HG03066 (cell line): ENCODE results near the gene MALAT1.
"Not testable (repeated sequence)": the region's sequence is repeated elsewhere in the genome, so short reads cannot be mapped to it uniquely, and the experiment has no call there.

Experiments
- ATAC-seq: cut with Tn5 transposase; IDR thresholded peaks from one replicate; pipeline ENCODE4 v1.9.1; 2021; ENCODE audit warnings: low read depth; ENCODE audit not compliant: unreplicated experiment

Gene MALAT1

DNA sequence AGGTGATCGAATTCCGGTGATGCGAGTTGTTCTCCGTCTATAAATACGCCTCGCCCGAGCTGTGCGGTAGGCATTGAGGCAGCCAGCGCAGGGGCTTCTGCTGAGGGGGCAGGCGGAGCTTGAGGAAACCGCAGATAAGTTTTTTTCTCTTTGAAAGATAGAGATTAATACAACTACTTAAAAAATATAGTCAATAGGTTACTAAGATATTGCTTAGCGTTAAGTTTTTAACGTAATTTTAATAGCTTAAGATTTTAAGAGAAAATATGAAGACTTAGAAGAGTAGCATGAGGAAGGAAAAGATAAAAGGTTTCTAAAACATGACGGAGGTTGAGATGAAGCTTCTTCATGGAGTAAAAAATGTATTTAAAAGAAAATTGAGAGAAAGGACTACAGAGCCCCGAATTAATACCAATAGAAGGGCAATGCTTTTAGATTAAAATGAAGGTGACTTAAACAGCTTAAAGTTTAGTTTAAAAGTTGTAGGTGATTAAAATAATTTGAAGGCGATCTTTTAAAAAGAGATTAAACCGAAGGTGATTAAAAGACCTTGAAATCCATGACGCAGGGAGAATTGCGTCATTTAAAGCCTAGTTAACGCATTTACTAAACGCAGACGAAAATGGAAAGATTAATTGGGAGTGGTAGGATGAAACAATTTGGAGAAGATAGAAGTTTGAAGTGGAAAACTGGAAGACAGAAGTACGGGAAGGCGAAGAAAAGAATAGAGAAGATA, at the start of gene MALAT1:
Gene MALAT1, plus strand, starts transcription at position 69 of the 736 bp plus-strand sequence.
- no peak for ATAC-seq

- ATAC-seq, result not testable (repeated sequence)
These were observed 47.5 kb upstream of the MALAT1 start for GRCh38 chr11:65451301-65451700.

- ATAC-seq, result not testable (repeated sequence)
These were observed 46.6 kb upstream of the MALAT1 start for GRCh38 chr11:65452259-65452658.

GRCh38 chr11:65452806-65453490, 45.9 kb upstream of the MALAT1 start:
- no peak for ATAC-seq

GRCh38 chr11:65454311-65454695, 44.5 kb upstream of the MALAT1 start:
- ATAC-seq, result no peak

DNA sequence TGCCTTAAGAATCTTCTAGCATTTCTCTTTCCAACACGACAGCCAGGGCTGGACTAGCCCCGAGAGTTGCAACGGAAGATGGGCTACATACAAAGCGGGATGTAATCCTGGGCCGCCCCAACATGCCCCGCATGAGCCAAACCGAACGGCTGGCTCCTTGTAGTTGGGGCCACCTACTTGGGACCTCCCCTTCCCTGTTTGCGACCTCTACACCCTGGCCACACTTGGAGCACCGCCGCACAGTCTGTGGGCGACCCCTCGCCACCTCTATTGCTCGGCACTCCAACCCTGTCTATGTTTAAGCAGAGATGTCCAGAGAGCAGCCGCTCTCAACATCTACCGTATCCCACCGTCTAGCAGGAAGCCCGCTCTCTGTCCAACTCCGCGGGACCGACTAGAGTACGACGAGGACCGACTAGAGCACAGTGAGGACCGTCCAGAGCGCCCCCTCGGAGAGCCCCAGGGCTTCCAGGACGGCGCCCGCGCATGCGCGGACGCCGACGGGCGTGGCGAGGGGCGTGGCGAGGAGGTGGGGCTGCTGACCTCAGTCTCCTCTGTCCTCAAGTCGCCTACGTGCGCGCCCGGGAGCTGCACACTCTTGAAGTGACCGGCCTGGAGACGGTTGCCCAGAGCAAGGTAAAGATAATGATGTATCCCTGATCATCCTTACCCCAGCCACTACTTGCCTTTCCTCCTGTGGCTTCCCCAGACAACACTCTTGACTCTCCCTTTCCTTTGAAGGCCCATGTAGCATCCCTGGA, 44.0 kb upstream of the MALAT1 start:
- peak; percentile 69 for ATAC-seq

- ATAC-seq, result no peak
These were observed 42.4 kb upstream of the MALAT1 start for GRCh38 chr11:65456418-65456817.

GRCh38 chr11:65459552-65459951, 39.3 kb upstream of the MALAT1 start:
- ATAC-seq, result no peak

DNA sequence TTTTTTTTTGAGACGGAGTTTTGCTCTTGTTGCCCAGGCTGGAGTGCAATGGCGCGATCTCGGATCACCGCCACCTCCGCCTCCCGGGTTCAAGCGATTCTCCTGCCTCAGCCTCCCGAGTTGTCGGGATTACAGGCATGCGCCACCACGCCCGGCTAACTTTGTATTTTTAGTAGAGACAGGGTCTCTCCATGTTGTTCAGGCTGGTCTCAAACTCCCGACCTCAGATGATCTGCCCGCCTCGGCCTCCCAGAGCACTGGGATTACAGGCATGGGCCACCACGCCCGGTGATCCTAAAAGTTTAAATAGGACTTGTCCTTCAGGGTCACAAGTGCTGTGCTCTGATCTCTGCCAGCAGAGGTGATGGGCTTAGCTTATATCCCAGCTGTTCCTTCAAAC, 33.4 kb upstream of the MALAT1 start:
- not testable (repeated sequence) for ATAC-seq

DNA sequence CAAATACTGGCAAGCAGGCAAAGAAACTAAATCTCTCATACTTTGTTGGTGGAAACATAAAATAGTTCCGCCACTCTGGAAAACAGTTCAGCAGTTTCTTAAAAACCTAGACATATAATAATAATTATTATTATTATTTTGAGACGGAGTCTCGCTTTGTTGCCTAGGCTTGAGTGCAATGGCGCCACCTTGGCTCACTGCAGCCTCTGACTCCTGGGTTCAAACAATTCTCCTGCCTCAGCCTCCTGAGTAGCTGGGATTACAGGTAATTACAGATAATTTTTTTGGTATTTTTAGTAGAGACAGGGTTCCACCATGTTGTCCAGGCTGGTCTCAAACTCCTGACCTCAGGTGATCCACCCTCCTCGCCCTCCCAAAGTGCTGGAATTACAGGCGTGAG, 31.5 kb upstream of the MALAT1 start:
- not testable (repeated sequence) for ATAC-seq

DNA sequence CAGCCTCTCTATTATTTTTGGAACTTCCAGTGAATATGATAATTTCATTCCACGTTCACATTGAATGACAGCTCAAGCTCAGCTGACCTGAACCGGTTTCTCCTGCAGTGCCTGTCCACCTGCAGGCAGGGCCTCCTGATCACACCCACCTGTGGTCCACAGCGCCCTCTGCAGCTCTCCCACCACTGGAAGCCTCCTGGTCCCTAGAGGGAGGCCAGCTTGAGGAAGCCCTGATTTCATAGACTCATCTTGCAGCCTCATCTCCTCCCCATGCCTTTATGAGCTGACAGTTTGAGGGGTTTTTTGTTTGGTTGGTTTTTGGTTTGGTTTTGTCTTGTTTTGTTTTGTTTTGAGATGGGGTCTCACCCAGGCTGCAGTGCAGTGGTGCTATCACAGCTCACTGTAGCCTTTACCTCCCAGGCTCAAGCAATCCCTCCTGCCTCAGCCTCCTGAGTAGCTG, 29.9 kb upstream of the MALAT1 start:
- ATAC-seq, result no peak

DNA sequence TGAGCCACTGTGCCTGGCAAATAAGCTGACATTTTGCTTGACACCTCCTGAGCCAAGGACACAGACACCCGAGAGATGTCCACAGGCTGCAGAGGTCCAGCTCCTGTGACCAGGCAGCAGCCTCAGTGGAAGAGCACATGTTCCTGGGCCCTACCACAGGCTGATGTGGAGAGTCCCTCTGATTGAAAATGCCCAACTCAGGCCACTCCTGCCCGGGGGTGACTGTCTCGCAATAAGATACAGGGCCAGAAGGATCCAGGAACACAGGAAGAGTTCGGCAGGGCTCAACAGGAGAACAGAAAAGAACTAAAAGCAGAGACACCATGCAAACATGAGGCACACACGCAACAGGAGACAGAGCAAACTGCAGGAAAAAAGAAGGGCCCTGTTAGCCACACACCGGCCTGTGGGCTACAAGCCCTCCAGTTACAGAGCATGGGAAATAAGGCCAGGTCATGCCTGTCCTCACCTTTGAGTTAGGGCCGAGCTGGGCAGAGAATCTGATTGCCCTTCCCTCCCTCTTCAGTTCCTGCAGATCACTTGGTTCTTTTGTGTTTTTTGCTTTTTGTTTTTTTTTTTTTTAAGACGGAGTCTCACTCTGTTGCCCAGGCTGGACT, 28.3 kb upstream of the MALAT1 start:
- ATAC-seq, result no peak

GRCh38 chr11:65471447-65471891, 27.4 kb upstream of the MALAT1 start:
- ATAC-seq, result no peak

DNA sequence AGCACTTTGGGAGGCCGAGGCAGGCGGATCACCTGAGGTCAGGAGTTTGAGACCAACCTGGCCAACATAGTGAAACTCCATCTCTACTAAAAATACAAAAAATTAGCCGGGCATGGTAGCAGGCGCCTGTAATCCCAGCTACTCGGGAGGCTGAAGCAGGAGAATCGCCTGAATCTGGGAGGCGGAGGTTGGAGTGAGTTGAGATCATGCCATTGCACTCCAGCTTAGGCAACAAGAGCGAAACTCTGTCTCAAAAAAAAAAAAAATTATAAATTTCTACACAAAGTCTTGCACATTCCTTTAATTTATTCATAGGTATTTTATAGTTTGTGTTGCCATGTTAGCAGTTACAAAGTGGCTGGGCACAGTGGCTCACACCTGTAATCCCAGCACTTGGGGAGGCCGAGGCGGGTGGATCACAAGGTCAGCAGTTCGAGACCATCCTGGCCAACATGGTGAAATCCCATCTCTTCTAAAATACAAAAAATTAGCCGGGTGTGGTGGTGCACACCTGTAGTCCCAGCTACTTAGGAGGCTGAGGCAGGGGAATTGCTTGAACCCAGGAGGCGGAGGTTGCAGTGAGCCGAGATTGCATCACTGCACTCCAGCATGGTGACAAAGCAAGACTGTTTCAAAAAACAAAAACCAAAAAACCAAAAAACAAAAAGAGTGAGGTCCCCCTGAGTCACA, 26.1 kb upstream of the MALAT1 start:
- not testable (repeated sequence) for ATAC-seq

DNA sequence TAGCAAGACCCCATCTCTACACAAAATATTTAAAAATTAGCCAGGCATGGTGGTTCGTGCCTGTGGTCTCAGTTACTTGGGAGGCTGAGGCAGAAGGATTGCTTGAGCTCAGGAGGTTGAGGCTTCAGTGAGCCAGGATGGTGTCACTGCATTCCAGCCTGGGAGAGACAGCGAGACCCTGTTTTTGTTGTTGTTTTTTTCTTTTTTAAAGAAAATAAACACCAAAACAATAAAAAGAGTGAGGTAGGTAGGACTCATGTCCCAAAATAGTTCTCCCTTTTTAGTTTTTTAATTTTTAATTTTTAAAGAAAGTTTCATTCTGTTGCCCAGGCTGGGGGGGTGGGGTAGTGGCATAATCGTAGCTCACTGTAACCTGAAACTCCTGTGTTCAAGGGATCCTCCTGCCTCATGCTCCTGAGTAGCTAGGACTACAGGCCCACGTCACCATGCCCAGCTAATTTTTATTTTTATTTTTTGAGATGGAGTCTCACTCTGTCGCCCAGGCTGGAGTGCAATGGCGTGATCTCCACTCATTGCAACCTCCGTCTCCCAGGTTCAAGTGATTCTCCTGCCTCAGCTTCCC, 25.5 kb upstream of the MALAT1 start:
- ATAC-seq, result no peak

- no peak for ATAC-seq
These were observed 24.0 kb upstream of the MALAT1 start for GRCh38 chr11:65474864-65475263.

DNA sequence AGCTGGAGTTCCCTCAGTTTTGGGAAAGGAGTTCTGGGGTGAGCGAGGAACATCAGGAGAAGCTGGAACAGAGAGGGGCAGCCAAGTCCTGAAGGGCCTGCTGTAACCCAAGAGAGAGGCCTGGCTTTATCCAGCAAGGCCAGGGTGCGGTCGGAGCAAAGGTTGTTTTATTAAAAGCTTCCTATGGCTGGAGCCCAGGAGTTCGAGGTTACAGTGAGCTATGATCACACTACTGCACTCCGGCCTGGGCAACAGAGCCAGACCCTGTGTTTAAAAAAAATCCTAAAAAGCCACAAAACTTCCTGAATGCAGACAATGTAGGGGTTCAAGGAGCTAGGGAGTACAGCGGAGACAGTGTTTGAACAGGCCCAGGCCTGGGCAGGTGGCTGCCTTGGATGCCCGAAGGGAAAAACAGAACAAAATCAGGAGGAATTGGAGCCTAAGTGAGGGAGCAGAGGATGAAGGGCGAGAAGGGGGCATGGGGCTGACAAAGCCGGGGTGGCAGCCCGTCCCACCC, 22.2 kb upstream of the MALAT1 start:
- ATAC-seq, result no peak

- peak; percentile 86 for ATAC-seq
These were observed 21.5 kb upstream of the MALAT1 start for GRCh38 chr11:65477149-65477965.
